Hepatocyte (in vitro differentiated cells): ENCODE results near the gene ZBTB16.

Experiments used
- CTCF ChIP-seq: fragments of 200-600 bp; sonication (generic); IDR thresholded peaks from 2 replicates; pipeline ENCODE4 v1.5.1; 2016; ENCODE audit warnings: antibody characterized with exemption, mild to moderate bottlenecking; ENCODE audit not compliant: poor library complexity
- EZH2 ChIP-seq: fragments of 200-600 bp; sonication (generic); IDR thresholded peaks from 2 replicates; pipeline ENCODE4 v1.6.1; 2016; ENCODE audit warnings: antibody characterized with exemption, mild to moderate bottlenecking, borderline replicate concordance
- EZH2phosphoT487 ChIP-seq: fragments of 200-600 bp; sonication (generic); IDR thresholded peaks from one replicate; pipeline ENCODE4 v1.6.1; 2018; ENCODE audit warnings: antibody characterized with exemption, mild to moderate bottlenecking, low read depth, moderate library complexity; ENCODE audit not compliant: unreplicated experiment, severe bottlenecking

- TF ChIP-seq CTCF: no peak
- no peak for TF ChIP-seq EZH2
- TF ChIP-seq EZH2phosphoT487: no peak
These were observed 215.1 kb downstream of the ZBTB16 start for GRCh38 chr11:114274637-114275036.
